ENCODE measurements around the gene MINDY4B. TPM values are rescaled to one million over a fixed set of nuclear protein-coding genes. Genes with fewer than 3 reads are reported as not detected.

The MINDY4B gene
- total and polyA plus RNA-seq, 2 of the 8 experiments (the other 6 are each of a cell fraction or from before 2014, with no cell fraction given) = not detected

GRCh38 chr3:150850191-150850590 lies 55.0 kb downstream of the MINDY4B start:
- H3K18ac ChIP-seq (ENCODE audit: extremely low read depth, low read length) = no peak overlapping the region
- POLR2A ChIA-PET (ENCODE audit: partially characterized antibody) = interaction anchor here (0.6 kb wide), 1 partner anchor 41 kb away, joined by 3 read pairs; no protein-coding TSS in a partner anchor
- no peaks in the 10 kb centered on the region for H3K27me3 ChIP-seq (replicated peaks in 1 of 4; ENCODE audit: control insufficient read depth in 3 of 4, extremely low read depth in 1 of 4, insufficient read depth in 3 of 4, low read length in 3 of 4)
- no peak overlapping the region for H2AK5ac ChIP-seq (ENCODE audit: low read depth, low read length)
- H3K79me1 ChIP-seq (ENCODE audit: low read depth, low read length) = no peaks in the 10 kb centered on the region
- no peak overlapping the region for H3K27ac ChIP-seq (ENCODE audit: low read depth, low read length)
- H4K5ac ChIP-seq (ENCODE audit: insufficient read length, low read depth, low read length) = no peak overlapping the region
- no peak overlapping the region for H3K4me2 ChIP-seq (ENCODE audit: insufficient read depth in 1 of 2, low read depth in 2 of 2, low read length in 2 of 2)
- no peak overlapping the region for H2BK5ac ChIP-seq (ENCODE audit: low read depth, low read length)
- no peak overlapping the region for H2BK20ac ChIP-seq (ENCODE audit: low read length)
- CTCF ChIA-PET (ENCODE audit: partially characterized antibody) = no interaction called here
- H3K14ac ChIP-seq (ENCODE audit: insufficient read length) = no peak overlapping the region
- no peak overlapping the region for H2AFZ ChIP-seq (ENCODE audit: low read length)
- no peak overlapping the region for H2BK120ac ChIP-seq (replicated peaks; ENCODE audit: low read depth, low read length)
- no peak overlapping the region for H4K8ac ChIP-seq (ENCODE audit: extremely low read depth, insufficient read depth, low read length)
- H3K36me3 ChIP-seq (ENCODE audit: control insufficient read depth in 2 of 4, insufficient read depth in 4 of 4, low read length in 3 of 4) = no peaks in the 10 kb centered on the region
- DNase-seq (ENCODE audit: low read depth in 1 of 2, low spot score in 2 of 2) = no peak
- H4K20me1 ChIP-seq (replicated peaks in 1 of 2; ENCODE audit: control insufficient read depth in 1 of 2, insufficient read depth in 2 of 2, low read length in 2 of 2) = no peaks in the 10 kb centered on the region
- H3K9ac ChIP-seq (replicated peaks in 1 of 4; ENCODE audit: extremely low read depth in 1 of 4, low read depth in 3 of 4, low read length in 3 of 4) = no peak overlapping the region
- H2BK12ac ChIP-seq (ENCODE audit: low read depth, low read length) = no peak overlapping the region
- no peak overlapping the region for H3K23ac ChIP-seq (ENCODE audit: insufficient read length)
- no peak overlapping the region for H3K56ac ChIP-seq (replicated peaks; ENCODE audit: insufficient read length, low read depth, low read length)
- peaks cover 0 to 8% of the 10 kb centered on the region in 2 experiments; a peak in 2 of 4 replicates for H3K9me3 ChIP-seq (ENCODE audit: insufficient read depth in 2 of 2, low read depth in 1 of 2, low read length in 1 of 2)
- FAIRE-seq = no peak
- no peak overlapping the region for H4K91ac ChIP-seq (replicated peaks; ENCODE audit: insufficient read length, low read length)
- no peak overlapping the region for H2BK15ac ChIP-seq (ENCODE audit: low read length)
- H3K4me1 ChIP-seq (replicated peaks in 1 of 4; ENCODE audit: control insufficient read depth in 3 of 4, insufficient read depth in 4 of 4, low read length in 3 of 4) = peaks cover 0 to 6% (median under 1%) of the 10 kb centered on the region in 4 experiments; a peak in 3 of 7 replicates
- no peaks in the 10 kb centered on the region for H3K79me2 ChIP-seq (ENCODE audit: control insufficient read depth in 1 of 2, insufficient read depth in 2 of 2, low read length in 2 of 2)
- H3K4me3 ChIP-seq (ENCODE audit: extremely low read depth in 1 of 4, insufficient read depth in 2 of 4, low read depth in 3 of 4, low read length in 4 of 4) = no peak overlapping the region
- H3K4ac ChIP-seq (replicated peaks; ENCODE audit: insufficient read length, low read depth, low read length) = no peak overlapping the region
- H3K23me2 ChIP-seq (ENCODE audit: low read depth, low read length) = no peaks in the 10 kb centered on the region
- WGBS, 2 experiments (ENCODE audit: extremely low coverage in 1 of 2, insufficient coverage in 1 of 2, insufficient read length in 1 of 2, insufficient replicate concordance in 2 of 2, low coverage in 1 of 2, low lambda C conversion rate in 2 of 2, missing lambda C conversion rate in 1 of 2) = 63% methylated on average over 3 of the region's 3 CpGs; no CpG with 5 or more reads in 1 of the 2 experiments
- TF ChIP-seq POU5F1 (IDR thresholded peaks at IDR 0.05; ENCODE audit: low read depth, low read length) (no peak), FOSL1 (IDR thresholded peaks at IDR 0.05; ENCODE audit: insufficient read depth, low read depth, low read length) (no peak), RNF2 (IDR thresholded peaks at IDR 0.05; ENCODE audit: borderline replicate concordance, low read depth, low read length, missing control alignments, poor library complexity, severe bottlenecking) (no peak), EP300 (IDR thresholded peaks at IDR 0.05; ENCODE audit: borderline replicate concordance in 1 of 2, low read depth in 2 of 2, low read length in 2 of 2) (no peak), TEAD4 (IDR thresholded peaks at IDR 0.05; ENCODE audit: low read depth, low read length) (no peak), TAF1 (IDR thresholded peaks at IDR 0.05; ENCODE audit: low read depth, low read length) (no peak), POLR2AphosphoS5 (IDR thresholded peaks at IDR 0.05; ENCODE audit: low read depth, low read length) (no peak), POLR2A (IDR thresholded peaks at IDR 0.05; ENCODE audit: control extremely low read depth in 1 of 2, low read depth in 2 of 2, low read length in 2 of 2) (no peak), SIX5 (IDR thresholded peaks at IDR 0.05; ENCODE audit: low read depth, low read length) (no peak), SAP30 (IDR thresholded peaks at IDR 0.05; ENCODE audit: insufficient read depth, insufficient replicate concordance, low read length) (no peak), JUN (IDR thresholded peaks at IDR 0.05; ENCODE audit: low read depth, low read length) (no peak)
- TF ChIP-seq, protein P1, sequence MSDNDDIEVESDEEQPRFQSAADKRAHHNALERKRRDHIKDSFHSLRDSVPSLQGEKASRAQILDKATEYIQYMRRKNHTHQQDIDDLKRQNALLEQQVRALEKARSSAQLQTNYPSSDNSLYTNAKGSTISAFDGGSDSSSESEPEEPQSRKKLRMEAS (IDR thresholded peaks at IDR 0.05) = no peak

Data from H1 (cell line).